Mesendoderm (in vitro differentiated cells): ENCODE data around the gene NEUROG1.

Source experiments
- DNase-seq: peaks from one replicate; pipeline ENCODE4 v3.0.0; 2013
- H2AK5ac ChIP-seq: 2 replicates; pipeline ENCODE4 v1.6.1; 2013; ENCODE audit warnings: low read length, inconsistent platforms
- H2BK120ac ChIP-seq: 2 replicates; pipeline ENCODE4 v1.6.1; 2013; ENCODE audit warnings: low read depth, mild to moderate bottlenecking, low read length, moderate library complexity, mixed read lengths
- H2BK15ac ChIP-seq: replicated peaks from 2 replicates; pipeline ENCODE4 v1.6.1; 2013; ENCODE audit warnings: low read depth, mild to moderate bottlenecking, moderate library complexity
- H2BK5ac ChIP-seq: 2 replicates; pipeline ENCODE4 v1.6.1; 2013; ENCODE audit warnings: low read length, inconsistent platforms
- H3K18ac ChIP-seq: 2 replicates; pipeline ENCODE4 v1.6.1; 2013; ENCODE audit warnings: mild to moderate bottlenecking, low read length, mixed read lengths
- H3K23ac ChIP-seq: one replicate; pipeline ENCODE4 v1.6.1; 2013; ENCODE audit warnings: low read length
- H3K27ac ChIP-seq: 2 replicates; pipeline ENCODE4 v1.5.1; 2013; ENCODE audit warnings: low read depth, mild to moderate bottlenecking, inconsistent platforms, low read length, moderate library complexity
- H3K27me3 ChIP-seq: 2 replicates; pipeline ENCODE4 v1.6.1; 2013; ENCODE audit warnings: low read length, control low read depth, mild to moderate bottlenecking, inconsistent platforms; ENCODE audit not compliant: insufficient read depth, poor library complexity
- H3K36me3 ChIP-seq: 2 replicates; pipeline ENCODE4 v1.6.1; 2013; ENCODE audit warnings: low read length, inconsistent platforms; ENCODE audit not compliant: control insufficient read depth, insufficient read depth
- H3K4ac ChIP-seq: one replicate; pipeline ENCODE4 v1.6.1; 2013; ENCODE audit warnings: low read depth, mild to moderate bottlenecking, low read length, moderate library complexity
- H3K4me1 ChIP-seq: 2 replicates; pipeline ENCODE4 v1.6.1; 2013; ENCODE audit warnings: low read depth, low read length, inconsistent platforms; ENCODE audit not compliant: control insufficient read depth
- H3K4me2 ChIP-seq: 2 replicates; pipeline ENCODE4 v1.6.1; 2013; ENCODE audit warnings: low read length
- H3K4me3 ChIP-seq: 2 replicates; pipeline ENCODE4 v1.5.1; 2013; ENCODE audit warnings: mild to moderate bottlenecking, low read length
- H3K56ac ChIP-seq: one replicate; pipeline ENCODE4 v1.6.1; 2013; ENCODE audit warnings: low read length
- H3K79me1 ChIP-seq: 2 replicates; pipeline ENCODE4 v1.6.1; 2013; ENCODE audit warnings: low read length, inconsistent platforms
- H3K79me2 ChIP-seq: 2 replicates; pipeline ENCODE4 v1.6.1; 2013; ENCODE audit warnings: mild to moderate bottlenecking, low read length; ENCODE audit not compliant: control insufficient read depth, insufficient read depth
- H3K9ac ChIP-seq: 2 replicates; pipeline ENCODE4 v1.6.1; 2013; ENCODE audit warnings: low read length, inconsistent platforms
- H4K5ac ChIP-seq: one replicate; pipeline ENCODE4 v1.6.1; 2013; ENCODE audit warnings: low read length
- H4K8ac ChIP-seq: one replicate; pipeline ENCODE4 v1.6.1; 2013; ENCODE audit warnings: low read depth, mild to moderate bottlenecking, control low read depth, low read length, moderate library complexity
- WGBS: extraction: QIAGEN DNeasy Blood & Tissue Kit; methylation state at CpG from one replicate; pipeline ENCODE4 v1.1.7; 2013; ENCODE audit warnings: low lambda C conversion rate, missing lambda C conversion rate; ENCODE audit not compliant: insufficient coverage; ENCODE audit errors: extremely low coverage; 5-methylcytosine and 5-hydroxymethylcytosine counted together

NEUROG1 gene

GRCh38 chr5:135546101-135546500, 10.3 kb upstream of the NEUROG1 start:
- H3K27me3 ChIP-seq: peaks cover 81% of the 10 kb centered on the region
- no peak overlapping the region for H4K8ac ChIP-seq
- H3K9ac ChIP-seq: no peak overlapping the region
- no peak overlapping the region for H2BK5ac ChIP-seq
- no peak overlapping the region for H3K23ac ChIP-seq
- WGBS: no CpG with 5 or more reads among the region's 12 CpGs
- no peak overlapping the region for H2BK120ac ChIP-seq
- H3K4me1 ChIP-seq: no peaks in the 10 kb centered on the region
- H3K36me3 ChIP-seq: no peaks in the 10 kb centered on the region
- no peak overlapping the region for H4K5ac ChIP-seq
- H3K18ac ChIP-seq: no peak overlapping the region
- no peak for DNase-seq
- H2BK15ac ChIP-seq: no peak overlapping the region
- no peak overlapping the region for H3K56ac ChIP-seq
- H3K4me2 ChIP-seq: no peak overlapping the region
- H3K27ac ChIP-seq: no peak overlapping the region
- no peak overlapping the region for H3K4me3 ChIP-seq
- no peak overlapping the region for H2AK5ac ChIP-seq
- no peak overlapping the region for H3K4ac ChIP-seq
- H3K79me2 ChIP-seq: no peaks in the 10 kb centered on the region
- no peaks in the 10 kb centered on the region for H3K79me1 ChIP-seq

GRCh38 chr5:135545099-135545498, 9.3 kb upstream of the NEUROG1 start:
- WGBS: no CpG with 5 or more reads among the region's 17 CpGs
- peak; percentile 32 for DNase-seq
- Histone ChIP-seq H3K79me1 (no peaks in the 10 kb centered on the region), H2BK15ac (no peak overlapping the region), H3K23ac (no peak overlapping the region), H3K4me1 (no peaks in the 10 kb centered on the region), H3K4me3 (no peak overlapping the region), H4K5ac (no peak overlapping the region), H3K56ac (no peak overlapping the region), H3K79me2 (no peaks in the 10 kb centered on the region), H2BK5ac (no peak overlapping the region), H3K9ac (no peak overlapping the region), H2BK120ac (no peak overlapping the region), H3K27ac (no peak overlapping the region), H3K4me2 (no peak overlapping the region), H4K8ac (no peak overlapping the region), H3K4ac (no peak overlapping the region), H3K18ac (no peak overlapping the region), H3K27me3 (peaks cover 88% of the 10 kb centered on the region), H3K36me3 (no peaks in the 10 kb centered on the region), H2AK5ac (no peak overlapping the region)

GRCh38 chr5:135543485-135544304, 7.9 kb upstream of the NEUROG1 start:
- no peaks in the 10 kb centered on the region for H3K79me2 ChIP-seq
- H3K36me3 ChIP-seq: no peaks in the 10 kb centered on the region
- H2AK5ac ChIP-seq: no peak overlapping the region
- H4K5ac ChIP-seq: no peak overlapping the region
- H2BK15ac ChIP-seq: no peak overlapping the region
- H4K8ac ChIP-seq: no peak overlapping the region
- no peak overlapping the region for H2BK5ac ChIP-seq
- H3K4ac ChIP-seq: no peak overlapping the region
- H3K56ac ChIP-seq: peak overlapping the region; percentile 34
- H3K79me1 ChIP-seq: no peaks in the 10 kb centered on the region
- H2BK120ac ChIP-seq: no peak overlapping the region
- peak overlapping the region; percentile 45 for H3K23ac ChIP-seq
- DNase-seq: peak; percentile 47
- no peak overlapping the region for H3K27ac ChIP-seq
- peaks cover 87% of the 10 kb centered on the region for H3K27me3 ChIP-seq
- no peak overlapping the region for H3K4me3 ChIP-seq
- WGBS: no CpG with 5 or more reads among the region's 77 CpGs
- no peaks in the 10 kb centered on the region for H3K4me1 ChIP-seq
- no peak overlapping the region for H3K9ac ChIP-seq
- H3K4me2 ChIP-seq: no peak overlapping the region
- H3K18ac ChIP-seq: peak overlapping the region; percentile 8

GRCh38 chr5:135543001-135543484, 7.3 kb upstream of the NEUROG1 start:
- H3K4me2 ChIP-seq: no peak overlapping the region
- H3K79me2 ChIP-seq: no peaks in the 10 kb centered on the region
- no peak overlapping the region for H4K8ac ChIP-seq
- no peaks in the 10 kb centered on the region for H3K36me3 ChIP-seq
- no peak overlapping the region for H2BK15ac ChIP-seq
- H2BK5ac ChIP-seq: no peak overlapping the region
- peaks cover 89% of the 10 kb centered on the region for H3K27me3 ChIP-seq
- WGBS: no CpG with 5 or more reads among the region's 5 CpGs
- H3K79me1 ChIP-seq: no peaks in the 10 kb centered on the region
- H3K4me3 ChIP-seq: no peak overlapping the region
- no peak overlapping the region for H3K56ac ChIP-seq
- H2BK120ac ChIP-seq: no peak overlapping the region
- no peak overlapping the region for H3K23ac ChIP-seq
- H4K5ac ChIP-seq: no peak overlapping the region
- no peak overlapping the region for H3K9ac ChIP-seq
- H3K4ac ChIP-seq: no peak overlapping the region
- no peak overlapping the region for H2AK5ac ChIP-seq
- H3K18ac ChIP-seq: no peak overlapping the region
- no peak for DNase-seq
- H3K27ac ChIP-seq: no peak overlapping the region
- H3K4me1 ChIP-seq: no peaks in the 10 kb centered on the region

- Histone ChIP-seq H4K5ac (no peak overlapping the region), H3K18ac (no peak overlapping the region), H3K9ac (no peak overlapping the region), H3K36me3 (no peaks in the 10 kb centered on the region), H2AK5ac (no peak overlapping the region), H3K27ac (no peak overlapping the region), H3K4me2 (no peak overlapping the region), H3K56ac (no peak overlapping the region), H3K4me3 (no peak overlapping the region), H2BK5ac (no peak overlapping the region), H3K4ac (no peak overlapping the region), H2BK15ac (no peak overlapping the region), H3K23ac (no peak overlapping the region), H3K79me2 (no peaks in the 10 kb centered on the region), H3K79me1 (no peaks in the 10 kb centered on the region), H4K8ac (no peak overlapping the region), H2BK120ac (no peak overlapping the region), H3K4me1 (no peaks in the 10 kb centered on the region), H3K27me3 (peaks cover 91% of the 10 kb centered on the region)
- DNase-seq: no peak
- WGBS: no CpG with 5 or more reads among the region's 11 CpGs
These were observed 6.2 kb upstream of the NEUROG1 start for GRCh38 chr5:135541807-135542502.
